ENCODE results near the gene RNPEP.
"Not testable (repeated sequence)": the region's sequence is repeated elsewhere in the genome, so short reads cannot be mapped to it uniquely, and the experiment has no call there.

RNPEP gene

GRCh38 chr1:201962382-201962781 lies 20.1 kb upstream of the RNPEP start:
- not testable (repeated sequence) for DNase-seq

GRCh38 chr1:201964261-201964660 lies 18.2 kb upstream of the RNPEP start:
- no peak for DNase-seq

GRCh38 chr1:201966171-201966570 lies 16.3 kb upstream of the RNPEP start:
- no peak for DNase-seq

- DNase-seq = no peak
These were observed 14.1 kb upstream of the RNPEP start for GRCh38 chr1:201968202-201968925.

- DNase-seq = no peak
These were observed 11.9 kb upstream of the RNPEP start for GRCh38 chr1:201970334-201971159.

- peak in 4 of 5 experiments; percentile 40 to 59 (median 50) for DNase-seq
These were observed 296 bp upstream of the RNPEP start for GRCh38 chr1:201982082-201982622.

GRCh38 chr1:201983380-201983805 lies 945 bp downstream of the RNPEP start:
- DNase-seq = peak in 1 of 5 experiments; percentile 33

- DNase-seq = no peak
These were observed 2.0 kb downstream of the RNPEP start for GRCh38 chr1:201984446-201984845.

GRCh38 chr1:201985355-201985754 lies 2.9 kb downstream of the RNPEP start:
- DNase-seq = no peak

GRCh38 chr1:201988601-201989000 lies 6.2 kb downstream of the RNPEP start:
- no peak for DNase-seq

- DNase-seq = no peak
These were observed 7.1 kb downstream of the RNPEP start for GRCh38 chr1:201989354-201990128.

- no peak for DNase-seq
These were observed 8.0 kb downstream of the RNPEP start for GRCh38 chr1:201990427-201990826.

- peak in 1 of 5 experiments; percentile 56 for DNase-seq
These were observed 17.3 kb downstream of the RNPEP start for GRCh38 chr1:201999625-202000238.

GRCh38 chr1:202002507-202002906 lies 20.1 kb downstream of the RNPEP start:
- no peak for DNase-seq

GRCh38 chr1:202004711-202005110 lies 22.3 kb downstream of the RNPEP start:
- DNase-seq = no peak

GRCh38 chr1:202005958-202006357 lies 23.5 kb downstream of the RNPEP start:
- no peak for DNase-seq

- no peak for DNase-seq
These were observed 24.9 kb downstream of the RNPEP start for GRCh38 chr1:202007304-202007703.

GRCh38 chr1:202007805-202008489 lies 25.5 kb downstream of the RNPEP start:
- DNase-seq = no peak

GRCh38 chr1:202009326-202010179 lies 27.1 kb downstream of the RNPEP start:
- DNase-seq = peak in 4 of 5 experiments; percentile 13 to 42 (median 29)

- no peak for DNase-seq
These were observed 27.9 kb downstream of the RNPEP start, which contains the start of gene ELF3 for GRCh38 chr1:202010180-202011015. TSS of gene ELF3 (plus strand) at chr1:202010587. CDS start at chr1:202011137, 550 bp downstream.

Measured in T-helper 2 cell (primary cell).